HepG2 (cell line): ENCODE measurements around the gene KRT15. TPM values are rescaled to one million over a fixed set of nuclear protein-coding genes. Genes with fewer than 3 reads are reported as not detected.

Experiments
- ATAC-seq: fragments of 200-7000 bp; cut with Tn5 transposase; 3 replicates; pipeline ENCODE4 v1.9.1; 2020; ENCODE audit warnings: mild to moderate bottlenecking, moderate library complexity
- BruUV-seq: library from RNA; stranded (reverse); fragments of 400-500 nt; replicated peaks from 2 replicates; lab custom pipeline; 2021; lab: Mats Ljungman, UMichigan
- CTCF ChIA-PET: fragments of 300-600 bp; formaldehyde crosslinking; extraction: SDS; loops from one replicate; lab custom pipeline; 2021; ENCODE audit warnings: low total read pairs, inconsistent platforms, low intra/inter-chr PET ratio; lab: Yijun Ruan, JAX
- POLR2A ChIA-PET: fragments of 350-600 bp; sonication (Branson Sonifier 250); formaldehyde crosslinking; loops from one replicate; lab custom pipeline; 2020; ENCODE audit warnings: antibody characterized with exemption, inconsistent platforms; lab: Yijun Ruan, JAX
- DNase-seq: peaks from one replicate; pipeline ENCODE4 v3.0.0-alpha.2; 2015; ENCODE audit warnings: low spot score
- FAIRE-seq: peaks from 3 replicates; lab custom pipeline; 2011; peaks lifted over from hg19 to GRCh38; lab: Jason Lieb, UNC
- H2AFZ ChIP-seq: one replicate; pipeline ENCODE4 v1.6.1; 2011; ENCODE audit warnings: low read length, inconsistent platforms
- H3K27ac ChIP-seq: fragments of 300-600 bp; 3 replicates; pipeline ENCODE4 v1.8.0; 2011; ENCODE audit warnings: mixed run types, mild to moderate bottlenecking, mixed read lengths, low read length, inconsistent platforms; ENCODE audit not compliant: insufficient read depth; ENCODE audit errors: extremely low read length
- H3K27me3 ChIP-seq, 2 experiments: fragments of 200-600 bp in 1 of 2; 2 replicates in 1 of 2; 3 replicates in 1 of 2; pipeline versions ENCODE4 v1.6.0 to v1.8.0; 2011; ENCODE audit warnings: low read length in 2 of 2, mild to moderate bottlenecking in 2 of 2, moderate library complexity in 2 of 2, inconsistent platforms in 1 of 2; ENCODE audit not compliant: insufficient read depth in 2 of 2, control insufficient read depth in 1 of 2
- H3K36me3 ChIP-seq, 2 experiments: fragments of 200-600 bp in 1 of 2; replicated peaks in 1 of 2; 2 replicates in 1 of 2; 3 replicates in 1 of 2; pipeline versions ENCODE4 v1.5.1 to v1.8.0; 2011; ENCODE audit warnings: low read length in 2 of 2, inconsistent platforms in 1 of 2; ENCODE audit not compliant: insufficient read depth in 2 of 2, control insufficient read depth in 1 of 2
- H3K4me1 ChIP-seq: 2 replicates; pipeline ENCODE4 v1.5.1; 2012; ENCODE audit warnings: low read length, inconsistent platforms; ENCODE audit not compliant: insufficient read depth
- H3K4me2 ChIP-seq: 2 replicates; pipeline ENCODE4 v1.6.0; 2011; ENCODE audit warnings: low read depth, low read length, inconsistent platforms
- H3K4me3 ChIP-seq, 3 experiments: fragments of 200-600 bp in 1 of 3; sonication (generic), shearing (Covaris generic) in 1 of 3; replicated peaks in 1 of 3; 2 replicates each; pipeline ENCODE4 v1.5.1; 2011 to 2016; ENCODE audit warnings: low read length in 3 of 3, inconsistent platforms in 2 of 3, low read depth in 2 of 3, mild to moderate bottlenecking in 2 of 3, control low read depth in 1 of 3, mixed read lengths in 1 of 3; ENCODE audit not compliant: insufficient read depth in 1 of 3
- H3K79me2 ChIP-seq: one replicate; pipeline ENCODE4 v1.6.1; 2011; ENCODE audit warnings: low read length, inconsistent platforms; ENCODE audit not compliant: insufficient read depth
- H3K9ac ChIP-seq: 2 replicates; pipeline ENCODE4 v1.6.0; 2011; ENCODE audit warnings: mild to moderate bottlenecking, low read depth, low read length, inconsistent platforms; ENCODE audit not compliant: insufficient read depth
- H3K9me3 ChIP-seq: 2 replicates; pipeline ENCODE4 v1.5.1; 2012; ENCODE audit warnings: mild to moderate bottlenecking, low read length
- H4K20me1 ChIP-seq: 2 replicates; pipeline ENCODE4 v1.6.0; 2011; ENCODE audit warnings: inconsistent platforms, mild to moderate bottlenecking, low read length, moderate library complexity; ENCODE audit not compliant: insufficient read depth
- CEBPG ChIP-seq: IDR thresholded peaks from 2 replicates; pipeline ENCODE4 v1.6.1; 2016
- CREM ChIP-seq, 2 experiments: sonication (generic) in 1 of 2; formaldehyde crosslinking in 1 of 2; IDR thresholded peaks; 2 replicates each; pipeline versions ENCODE4 v1.4.0 to v1.6.1; 2016 to 2020; ENCODE audit warnings: antibody characterized with exemption in 1 of 2, mild to moderate bottlenecking in 1 of 2, missing genetic modification reagents in 1 of 2
- EEA1 ChIP-seq: sonication (generic); formaldehyde crosslinking; IDR thresholded peaks from 2 replicates; pipeline ENCODE4 v1.5.1; 2020; ENCODE audit warnings: mild to moderate bottlenecking, missing genetic modification reagents, borderline replicate concordance
- NFRKB ChIP-seq: fragments of 450-650 bp; IDR thresholded peaks from 2 replicates; pipeline ENCODE4 v1.6.1; 2017
- PRDM10 ChIP-seq: sonication (generic); formaldehyde crosslinking; IDR thresholded peaks from 2 replicates; pipeline ENCODE4 v1.4.0; 2020; ENCODE audit warnings: low read depth, missing genetic modification reagents
- RORA ChIP-seq: sonication (generic); formaldehyde crosslinking; IDR thresholded peaks from 2 replicates; pipeline ENCODE4 v1.5.0; 2020; ENCODE audit warnings: mild to moderate bottlenecking, missing genetic modification reagents, moderate library complexity
- TBP ChIP-seq: sonication (generic); formaldehyde crosslinking; IDR thresholded peaks from 2 replicates; pipeline ENCODE4 v1.5.0; 2020; ENCODE audit warnings: missing genetic modification reagents
- ZBTB37 ChIP-seq: sonication (generic); formaldehyde crosslinking; IDR thresholded peaks from 2 replicates; pipeline ENCODE4 v1.4.0; 2020; ENCODE audit warnings: mild to moderate bottlenecking, missing genetic modification reagents
- ZNF546 ChIP-seq: sonication (generic); formaldehyde crosslinking; conservative IDR thresholded peaks from 2 replicates; pipeline ENCODE4 v1.8.1; 2023; ENCODE audit warnings: mild to moderate bottlenecking, missing genetic modification reagents
- ZNF577 ChIP-seq: sonication (generic); formaldehyde crosslinking; IDR thresholded peaks from 2 replicates; pipeline ENCODE4 v1.4.0; 2020; ENCODE audit warnings: mild to moderate bottlenecking, low read depth, missing genetic modification reagents, borderline replicate concordance
- ZNF672 ChIP-seq: sonication (generic); formaldehyde crosslinking; IDR thresholded peaks from 2 replicates; pipeline ENCODE4 v1.8.1; 2022; ENCODE audit warnings: missing genetic modification reagents
- ZNF746 ChIP-seq: sonication (generic); formaldehyde crosslinking; IDR thresholded peaks from 2 replicates; pipeline ENCODE4 v1.8.0; 2022; ENCODE audit warnings: mild to moderate bottlenecking, missing genetic modification reagents
- ZNF747 ChIP-seq: sonication (generic); formaldehyde crosslinking; IDR thresholded peaks from 2 replicates; pipeline ENCODE4 v1.8.1; 2023; ENCODE audit warnings: missing genetic modification reagents, mild to moderate bottlenecking, borderline replicate concordance
- WGBS: methylation state at CpG from one replicate; pipeline ENCODE4 v1.1.6; 2017; ENCODE audit warnings: low lambda C conversion rate; 5-methylcytosine and 5-hydroxymethylcytosine counted together
- in situ Hi-C: cut with HindIII; loops from 2 replicates; pipeline ENCODE4 v1.10.0; 2017; ENCODE audit warnings: low pct_unique_long_range_greater_than_20kb; ENCODE audit not compliant: extremely low pct_ligation_motif_present
- intact Hi-C: fragments of 100-400 bp; cut with micrococcal nuclease; formaldehyde crosslinking; loops from one replicate; pipeline ENCODE4 v1.10.0; 2022; ENCODE audit not compliant: unreplicated experiment
- polyA plus RNA-seq, 8 experiments: library from polyadenylated mRNA; depleted of rRNA in 3 of 8; stranded (reverse) in 7 of 8; unstranded in 1 of 8; fragments of >200 nt; fragmentation: Illumina TruSeq in 4 of 8; extraction: Trizol in 4 of 8; gene quantifications; 2 replicates each; pipeline versions ENCODE4 v1.2.1 to v1.2.3, GENCODE V29; 2011 to 2016; ENCODE audit warnings: low read depth in 4 of 8, missing spikeins in 1 of 8, mixed read lengths in 1 of 8; ENCODE audit not compliant: insufficient read depth in 1 of 8
- total RNA-seq, 5 experiments: library from RNA; depleted of rRNA; stranded (reverse); fragments of >200 nt; fragmentation: Illumina TruSeq; extraction: Trizol; gene quantifications; 2 replicates each; pipeline ENCODE4 v1.2.3, GENCODE V29; 2016; ENCODE audit warnings: low read depth in 1 of 5
- TF ChIP-seq, protein P1 (sequence below): sonication (generic); formaldehyde crosslinking; conservative IDR thresholded peaks from 2 replicates; pipeline ENCODE4 v1.4.0; 2020; ENCODE audit warnings: missing genetic modification reagents

Gene KRT15
- total and polyA plus RNA-seq, 2 of the 13 experiments (the other 11 are each of a cell fraction or from before 2014, with no cell fraction given): 0.46 to 0.63 TPM

GRCh38 chr17:41486809-41487530 is 31.7 kb downstream of the KRT15 start (continued):
- TF ChIP-seq CREM (IDR thresholded peaks at IDR 0.05) (no peak), CREM (CRISPR knock-in tag; IDR thresholded peaks at IDR 0.05) (no peak), RORA (CRISPR knock-in tag) (no peak)

DNA sequence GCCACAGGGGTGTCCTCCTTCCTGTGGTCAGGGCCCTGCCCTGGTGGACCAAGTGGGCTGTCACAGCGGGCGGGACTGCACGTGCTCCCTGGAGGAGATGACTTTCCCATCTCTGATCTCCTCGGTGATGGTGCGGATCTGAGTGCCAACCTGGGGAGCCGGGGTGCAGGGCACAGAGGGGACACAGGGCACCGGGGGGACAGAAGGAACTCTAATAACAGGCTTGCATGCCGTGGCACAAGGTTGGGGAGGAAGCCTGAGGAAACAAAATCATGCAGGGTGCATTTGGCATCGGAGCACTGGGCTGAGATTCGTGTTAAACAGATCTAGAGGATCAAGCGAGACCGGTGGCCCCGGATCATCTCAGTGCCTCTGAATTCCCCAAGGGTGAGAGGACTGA is 32.4 kb downstream of the KRT15 start:
- POLR2A ChIA-PET: no interaction called here
- no TSS peak for BruUV-seq

More for the DNA sequence above, 32.4 kb downstream of the KRT15 start:
- Histone ChIP-seq H3K4me1 (no peaks in the 10 kb centered on the region), H3K27ac (no peak overlapping the region), H3K79me2 (no peaks in the 10 kb centered on the region), H3K9me3 (no peaks in the 10 kb centered on the region), H2AFZ (no peak overlapping the region), H3K4me2 (no peak overlapping the region), H3K36me3 (no peaks in the 10 kb centered on the region), H4K20me1 (no peaks in the 10 kb centered on the region), H3K27me3 (peaks cover 1 to 41% of the 10 kb centered on the region in 2 experiments; a peak in 4 of 5 replicates), H3K9ac (no peak overlapping the region), H3K4me3 (no peak overlapping the region)
- FAIRE-seq: no peak
- in situ Hi-C loops: loop anchor here (5.0 kb wide), 1 partner anchor 61 kb away; no protein-coding TSS in a partner anchor
- intact Hi-C loops: no loop called here
- DNase-seq: no peak
- no peak for TF ChIP-seq TBP
- no peak for TF ChIP-seq ZNF746 (CRISPR knock-in tag)
- no peak for TF ChIP-seq EEA1
- TF ChIP-seq, protein P1, sequence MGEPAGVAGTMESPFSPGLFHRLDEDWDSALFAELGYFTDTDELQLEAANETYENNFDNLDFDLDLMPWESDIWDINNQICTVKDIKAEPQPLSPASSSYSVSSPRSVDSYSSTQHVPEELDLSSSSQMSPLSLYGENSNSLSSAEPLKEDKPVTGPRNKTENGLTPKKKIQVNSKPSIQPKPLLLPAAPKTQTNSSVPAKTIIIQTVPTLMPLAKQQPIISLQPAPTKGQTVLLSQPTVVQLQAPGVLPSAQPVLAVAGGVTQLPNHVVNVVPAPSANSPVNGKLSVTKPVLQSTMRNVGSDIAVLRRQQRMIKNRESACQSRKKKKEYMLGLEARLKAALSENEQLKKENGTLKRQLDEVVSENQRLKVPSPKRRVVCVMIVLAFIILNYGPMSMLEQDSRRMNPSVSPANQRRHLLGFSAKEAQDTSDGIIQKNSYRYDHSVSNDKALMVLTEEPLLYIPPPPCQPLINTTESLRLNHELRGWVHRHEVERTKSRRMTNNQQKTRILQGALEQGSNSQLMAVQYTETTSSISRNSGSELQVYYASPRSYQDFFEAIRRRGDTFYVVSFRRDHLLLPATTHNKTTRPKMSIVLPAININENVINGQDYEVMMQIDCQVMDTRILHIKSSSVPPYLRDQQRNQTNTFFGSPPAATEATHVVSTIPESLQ (CRISPR knock-in tag): no peak
- no peak for TF ChIP-seq CEBPG
- TF ChIP-seq ZNF672 (CRISPR knock-in tag): no peak
- no peak for TF ChIP-seq ZNF546
- no peak for TF ChIP-seq ZBTB37
- no peak for TF ChIP-seq PRDM10
- TF ChIP-seq NFRKB: no peak
- TF ChIP-seq ZNF747 (CRISPR knock-in tag): no peak
- no peak for TF ChIP-seq ZNF577 (CRISPR knock-in tag)
- WGBS: 53% methylated on average over 13 of the region's 13 CpGs
- ATAC-seq: no peak
- CTCF ChIA-PET: interaction anchor here (0.9 to 3.9 kb wide), 7 partner anchors 11 to 181 kb away, joined by 3 to 39 read pairs (median 5); no protein-coding TSS in a partner anchor
